Measurements from ENCODE around the gene RAB30.

GRCh38 chr11:83105168-83105567 is 33.5 kb upstream of the RAB30 start:
- TF ChIP-seq CTCF (IDR thresholded peaks at IDR 0.05), result no peak
- no peak for TF ChIP-seq POLR2A (IDR thresholded peaks at IDR 0.05)
- no peak for TF ChIP-seq EP300 (IDR thresholded peaks at IDR 0.05)
